GM12878 (cell line): ENCODE data around the gene IFNGR2. TPM values are rescaled to one million over a fixed set of nuclear protein-coding genes. Genes with fewer than 3 reads are reported as not detected.

Experiments used
- ATAC-seq: fragments of 200-7000 bp; cut with Tn5 transposase; 3 replicates; pipeline ENCODE4 v1.9.1; 2020; ENCODE audit warnings: mild to moderate bottlenecking, moderate library complexity
- BruUV-seq: library from RNA; stranded (reverse); fragments of 400-500 nt; replicated peaks from 2 replicates; lab custom pipeline; 2021; lab: Mats Ljungman, UMichigan
- CTCF ChIA-PET: fragments of 300-600 bp; sonication (Branson Sonifier 250); formaldehyde crosslinking; extraction: SDS; loops from one replicate; lab custom pipeline; 2021; ENCODE audit warnings: inconsistent platforms; lab: Yijun Ruan, JAX
- POLR2A ChIA-PET: fragments of 350-600 bp; formaldehyde crosslinking; extraction: SDS; loops from one replicate; lab custom pipeline; 2021; ENCODE audit warnings: inconsistent platforms; lab: Charles Lee
- RAD21 ChIA-PET: fragments of 300-600 bp; sonication (Branson Sonifier 250); formaldehyde crosslinking; loops from one replicate; lab custom pipeline; 2023; ENCODE audit warnings: antibody characterized with exemption; ENCODE audit not compliant: unreplicated experiment; lab: Charles Lee
- SMC1A ChIA-PET: fragments of 300-600 bp; sonication (Branson Sonifier 250); formaldehyde crosslinking; loops from one replicate; lab custom pipeline; 2023; ENCODE audit not compliant: unreplicated experiment, uncharacterized antibody; lab: Charles Lee
- DNase-seq: peaks from one replicate; pipeline ENCODE4 v3.0.0-alpha.2; 2011; ENCODE audit warnings: low read depth, low spot score
- FAIRE-seq: peaks from 3 replicates; lab custom pipeline; 2011; peaks lifted over from hg19 to GRCh38; lab: Jason Lieb, UNC
- H2AFZ ChIP-seq: 2 replicates; pipeline ENCODE4 v1.6.0; 2011; ENCODE audit warnings: low read depth, low read length, control low read depth; ENCODE audit not compliant: control insufficient read depth
- H3K27ac ChIP-seq: 2 replicates; pipeline ENCODE4 v1.5.1; 2011; ENCODE audit warnings: control low read depth; ENCODE audit not compliant: control insufficient read depth, insufficient read depth
- H3K27me3 ChIP-seq, 2 experiments: replicated peaks in 1 of 2; 2 replicates each; pipeline versions ENCODE4 v1.6.0 to v1.6.1; 2011; ENCODE audit warnings: low read length in 1 of 2; ENCODE audit not compliant: control insufficient read depth in 2 of 2, insufficient read depth in 2 of 2
- H3K36me3 ChIP-seq, 2 experiments: 2 replicates each; pipeline ENCODE4 v1.5.1; 2011; ENCODE audit warnings: low read length in 1 of 2; ENCODE audit not compliant: control insufficient read depth in 2 of 2, insufficient read depth in 2 of 2
- H3K4me1 ChIP-seq: 2 replicates; pipeline ENCODE4 v1.6.1; 2011; ENCODE audit warnings: mild to moderate bottlenecking, low read length, moderate library complexity, mixed read lengths; ENCODE audit not compliant: control insufficient read depth, insufficient read depth
- H3K4me2 ChIP-seq: 2 replicates; pipeline ENCODE4 v1.6.0; 2011; ENCODE audit warnings: control low read depth; ENCODE audit not compliant: control insufficient read depth, insufficient read depth
- H3K4me3 ChIP-seq: fragments of 200-600 bp; sonication (generic); 2 replicates; pipeline ENCODE4 v1.5.1; 2016
- H3K79me2 ChIP-seq: 2 replicates; pipeline ENCODE4 v1.6.0; 2011; ENCODE audit warnings: low read length; ENCODE audit not compliant: control insufficient read depth, insufficient read depth
- H3K9ac ChIP-seq: 2 replicates; pipeline ENCODE4 v1.8.0; 2011; ENCODE audit warnings: low read length, control low read depth, mixed read lengths; ENCODE audit not compliant: control insufficient read depth, insufficient read depth
- H3K9me3 ChIP-seq: replicated peaks from 3 replicates; pipeline ENCODE4 v1.5.1; 2011; ENCODE audit warnings: mild to moderate bottlenecking, low read length; ENCODE audit not compliant: control insufficient read depth, insufficient read depth
- H4K20me1 ChIP-seq: 2 replicates; pipeline ENCODE4 v1.6.0; 2011; ENCODE audit not compliant: control insufficient read depth, insufficient read depth
- BACH1 ChIP-seq: fragments of 450-650 bp; IDR thresholded peaks from 2 replicates; pipeline ENCODE4 v1.6.1; 2017; ENCODE audit warnings: mild to moderate bottlenecking, borderline replicate concordance
- BMI1 ChIP-seq: fragments of 450-650 bp; IDR thresholded peaks from 2 replicates; pipeline ENCODE4 v1.6.1; 2016; ENCODE audit warnings: mild to moderate bottlenecking, moderate library complexity, borderline replicate concordance
- ETV6 ChIP-seq, 2 experiments: fragments of 450-650 bp in 1 of 2; IDR thresholded peaks in 1 of 2; conservative IDR thresholded peaks in 1 of 2; 2 replicates each; pipeline ENCODE4 v1.6.1; 2014; ENCODE audit warnings: antibody characterized with exemption in 1 of 2, borderline replicate concordance in 1 of 2, low read depth in 1 of 2, mild to moderate bottlenecking in 1 of 2, moderate library complexity in 1 of 2
- FOS ChIP-seq: IDR thresholded peaks from 3 replicates; pipeline ENCODE4 v1.6.1; 2011; ENCODE audit warnings: borderline replicate concordance; ENCODE audit not compliant: insufficient read length; ENCODE audit errors: extremely low read depth
- GABPA ChIP-seq: IDR thresholded peaks from 2 replicates; pipeline ENCODE4 v1.6.1; 2014; ENCODE audit warnings: antibody characterized with exemption, low read depth, mild to moderate bottlenecking, inconsistent platforms
- HCFC1 ChIP-seq: fragments of 150-350 bp; IDR thresholded peaks from 2 replicates; pipeline ENCODE4 v1.6.1; 2014; ENCODE audit warnings: low read length
- MTA2 ChIP-seq: fragments of 450-650 bp; IDR thresholded peaks from 2 replicates; pipeline ENCODE4 v1.6.1; 2016; ENCODE audit warnings: low read depth, mild to moderate bottlenecking, moderate library complexity
- MXI1 ChIP-seq: fragments of 150-350 bp; IDR thresholded peaks from 2 replicates; pipeline ENCODE4 v1.6.1; 2011; ENCODE audit warnings: low read depth, mild to moderate bottlenecking, inconsistent platforms, low read length, improper control_type of control experiment
- NBN ChIP-seq: fragments of 450-650 bp; IDR thresholded peaks from 2 replicates; pipeline ENCODE4 v1.6.1; 2016
- POLR2A ChIP-seq: IDR thresholded peaks from 2 replicates; pipeline ENCODE4 v1.6.1; 2011; ENCODE audit warnings: low read depth, mild to moderate bottlenecking, low read length
- POU2F2 ChIP-seq: IDR thresholded peaks from 3 replicates; pipeline ENCODE4 v1.6.1; 2011; ENCODE audit warnings: low read depth, mild to moderate bottlenecking, low read length, borderline replicate concordance
- RB1 ChIP-seq: fragments of 450-650 bp; formaldehyde crosslinking; IDR thresholded peaks from 2 replicates; pipeline ENCODE4 v1.6.1; 2017; ENCODE audit warnings: mild to moderate bottlenecking, borderline replicate concordance
- RUNX3 ChIP-seq: IDR thresholded peaks from 2 replicates; pipeline ENCODE4 v1.6.1; 2012; ENCODE audit warnings: low read length, inconsistent platforms
- SIX5 ChIP-seq: IDR thresholded peaks from 2 replicates; pipeline ENCODE4 v1.6.1; 2011; ENCODE audit warnings: mild to moderate bottlenecking, low read depth, low read length, moderate library complexity; ENCODE audit not compliant: severe bottlenecking
- ZNF622 ChIP-seq: fragments of 450-650 bp; IDR thresholded peaks from 2 replicates; pipeline ENCODE4 v1.6.1; 2017; ENCODE audit warnings: mild to moderate bottlenecking, inconsistent platforms
- ZSCAN29 ChIP-seq: fragments of 450-650 bp; IDR thresholded peaks from 2 replicates; pipeline ENCODE4 v1.6.1; 2017; ENCODE audit warnings: mild to moderate bottlenecking, moderate library complexity
- WGBS: methylation state at CpG from one replicate; pipeline ENCODE4 v1.1.6; 2016; ENCODE audit warnings: low lambda C conversion rate; ENCODE audit not compliant: insufficient replicate concordance, insufficient coverage; ENCODE audit errors: missing lambda C conversion rate; 5-methylcytosine and 5-hydroxymethylcytosine counted together
- in situ Hi-C: fragments of 300-500 bp; cut with MboI; formaldehyde crosslinking; loops from 9 replicates; pipeline ENCODE4 v1.14.3; 2018; ENCODE audit warnings: mixed read lengths
- intact Hi-C: fragments of 100-400 bp; cut with micrococcal nuclease; formaldehyde crosslinking; loops from one replicate; pipeline ENCODE4 v1.14.2; 2022; ENCODE audit not compliant: unreplicated experiment
- polyA plus RNA-seq, 11 experiments: library from polyadenylated mRNA; depleted of rRNA in 4 of 11; unstranded in 6 of 11; stranded (reverse) in 5 of 11; fragments of >200 nt; fragmentation: Nextera tagmentation in 4 of 11; fragmentation: Illumina TruSeq in 1 of 11; extraction: Ambion mirVana in 4 of 11; extraction: Trizol in 1 of 11; gene quantifications; 1 replicate in 1 of 11; 2 replicates in 10 of 11; pipeline versions ENCODE4 v1.2.1 to v1.2.3, GENCODE V29; 2011 to 2016; ENCODE audit warnings: inconsistent platforms in 2 of 11, missing spikeins in 2 of 11, low read depth in 1 of 11
- total RNA-seq, 4 experiments: library from RNA; depleted of rRNA in 3 of 4; stranded (reverse); fragments of >200 nt in 3 of 4; fragmentation: Illumina TruSeq in 1 of 4; extraction: Trizol in 1 of 4; gene quantifications; 2 replicates each; pipeline versions ENCODE4 v1.2.1 to v1.2.3, GENCODE V29; 2013 to 2021
- TF ChIP-seq, protein P1 (sequence below): IDR thresholded peaks from 2 replicates; pipeline ENCODE4 v1.6.1; 2012; ENCODE audit warnings: low read length, inconsistent platforms
- TF ChIP-seq, protein P2 (sequence below): fragments of 450-650 bp; IDR thresholded peaks from 2 replicates; pipeline ENCODE4 v1.6.1; 2017; ENCODE audit warnings: mild to moderate bottlenecking, moderate library complexity

The IFNGR2 gene
- total and polyA plus RNA-seq, 10 of the 15 experiments (the other 5 are each of a cell fraction or from before 2014, with no cell fraction given), result 23.6 to 98.8 (median 77.0) TPM

DNA sequence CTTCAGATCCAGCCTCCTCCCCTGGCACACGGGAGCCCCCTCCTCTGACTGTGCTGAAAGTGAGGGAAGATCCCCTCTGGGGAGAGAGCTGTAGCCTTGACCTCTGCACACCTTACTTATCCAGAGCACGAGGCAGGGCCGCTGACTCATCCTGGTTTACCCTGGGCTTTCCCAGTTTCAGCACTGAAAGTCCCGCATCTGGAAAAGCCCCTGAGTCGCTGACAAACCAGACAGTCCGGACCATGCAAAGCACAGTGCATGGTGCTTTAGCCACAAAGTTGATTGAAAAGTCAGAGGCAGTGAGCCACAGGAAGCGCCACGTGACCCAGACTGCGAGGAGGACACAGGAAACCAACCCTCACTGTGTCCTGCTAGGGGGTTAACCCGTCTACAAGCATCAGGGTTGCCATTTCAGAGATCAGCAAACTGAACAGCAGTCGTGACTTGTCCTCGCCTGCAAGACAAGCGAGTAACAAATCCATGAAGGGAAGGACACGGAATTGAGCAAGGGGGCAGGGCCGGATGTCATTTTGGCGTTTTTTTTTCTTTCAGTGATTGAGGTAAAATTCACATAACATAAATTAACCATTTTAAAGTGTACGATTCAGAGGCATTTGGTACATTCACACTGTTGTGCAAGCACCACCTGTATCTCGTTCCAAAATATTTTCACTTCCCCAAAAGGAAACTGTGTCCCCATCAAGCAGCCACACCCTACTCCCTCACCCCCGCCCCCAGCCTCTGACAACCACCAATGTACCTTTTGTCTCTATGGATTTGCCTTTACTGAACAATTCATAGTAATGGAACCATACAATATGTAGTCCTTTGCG is 19.9 kb upstream of the IFNGR2 start:
- peak overlapping the region; percentile 72 for H3K4me2 ChIP-seq
- POLR2A ChIA-PET, result interaction anchor here (0.7 to 4.7 kb wide), 7 partner anchors 20 to 178 kb away, joined by 3 to 48 read pairs (median 5); partner anchors contain the start of gene IFNGR2
- TF ChIP-seq NBN (peak; percentile 84; the same call in 1 of the 2 replicates), GABPA (no peak; the same call in 1 of the 2 replicates), HCFC1 (no peak), ZSCAN29 (0 out of 2 replicates have a peak, but pooled peaks have one; percentile 21), RUNX3 (peak; percentile 96), ZNF622 (no peak), RB1 (0 out of 2 replicates have a peak, but pooled peaks have one; percentile 42), FOS (no peak), MTA2 (peak; percentile 87), SIX5 (no peak), MXI1 (peak; percentile 90), ETV6 (conservative IDR thresholded peaks at IDR 0.05 in 1 of 2, IDR thresholded peaks at IDR 0.05 in 1 of 2; ENCODE audit: borderline replicate concordance in 1 of 2, low read depth in 1 of 2) (peak in 1 of 2 experiments; percentile 80; a peak in 2 of 4 replicates), BMI1 (no peak), BACH1 (peak; percentile 75; the same call in 1 of the 2 replicates), POU2F2 (peak; percentile 80; the same call in 2 of the 3 replicates), POLR2A (peak; percentile 86)
- TF ChIP-seq, protein P1, sequence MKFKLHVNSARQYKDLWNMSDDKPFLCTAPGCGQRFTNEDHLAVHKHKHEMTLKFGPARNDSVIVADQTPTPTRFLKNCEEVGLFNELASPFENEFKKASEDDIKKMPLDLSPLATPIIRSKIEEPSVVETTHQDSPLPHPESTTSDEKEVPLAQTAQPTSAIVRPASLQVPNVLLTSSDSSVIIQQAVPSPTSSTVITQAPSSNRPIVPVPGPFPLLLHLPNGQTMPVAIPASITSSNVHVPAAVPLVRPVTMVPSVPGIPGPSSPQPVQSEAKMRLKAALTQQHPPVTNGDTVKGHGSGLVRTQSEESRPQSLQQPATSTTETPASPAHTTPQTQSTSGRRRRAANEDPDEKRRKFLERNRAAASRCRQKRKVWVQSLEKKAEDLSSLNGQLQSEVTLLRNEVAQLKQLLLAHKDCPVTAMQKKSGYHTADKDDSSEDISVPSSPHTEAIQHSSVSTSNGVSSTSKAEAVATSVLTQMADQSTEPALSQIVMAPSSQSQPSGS, result peak; percentile 81; the same call in 1 of the 2 replicates
- TF ChIP-seq, protein P2, sequence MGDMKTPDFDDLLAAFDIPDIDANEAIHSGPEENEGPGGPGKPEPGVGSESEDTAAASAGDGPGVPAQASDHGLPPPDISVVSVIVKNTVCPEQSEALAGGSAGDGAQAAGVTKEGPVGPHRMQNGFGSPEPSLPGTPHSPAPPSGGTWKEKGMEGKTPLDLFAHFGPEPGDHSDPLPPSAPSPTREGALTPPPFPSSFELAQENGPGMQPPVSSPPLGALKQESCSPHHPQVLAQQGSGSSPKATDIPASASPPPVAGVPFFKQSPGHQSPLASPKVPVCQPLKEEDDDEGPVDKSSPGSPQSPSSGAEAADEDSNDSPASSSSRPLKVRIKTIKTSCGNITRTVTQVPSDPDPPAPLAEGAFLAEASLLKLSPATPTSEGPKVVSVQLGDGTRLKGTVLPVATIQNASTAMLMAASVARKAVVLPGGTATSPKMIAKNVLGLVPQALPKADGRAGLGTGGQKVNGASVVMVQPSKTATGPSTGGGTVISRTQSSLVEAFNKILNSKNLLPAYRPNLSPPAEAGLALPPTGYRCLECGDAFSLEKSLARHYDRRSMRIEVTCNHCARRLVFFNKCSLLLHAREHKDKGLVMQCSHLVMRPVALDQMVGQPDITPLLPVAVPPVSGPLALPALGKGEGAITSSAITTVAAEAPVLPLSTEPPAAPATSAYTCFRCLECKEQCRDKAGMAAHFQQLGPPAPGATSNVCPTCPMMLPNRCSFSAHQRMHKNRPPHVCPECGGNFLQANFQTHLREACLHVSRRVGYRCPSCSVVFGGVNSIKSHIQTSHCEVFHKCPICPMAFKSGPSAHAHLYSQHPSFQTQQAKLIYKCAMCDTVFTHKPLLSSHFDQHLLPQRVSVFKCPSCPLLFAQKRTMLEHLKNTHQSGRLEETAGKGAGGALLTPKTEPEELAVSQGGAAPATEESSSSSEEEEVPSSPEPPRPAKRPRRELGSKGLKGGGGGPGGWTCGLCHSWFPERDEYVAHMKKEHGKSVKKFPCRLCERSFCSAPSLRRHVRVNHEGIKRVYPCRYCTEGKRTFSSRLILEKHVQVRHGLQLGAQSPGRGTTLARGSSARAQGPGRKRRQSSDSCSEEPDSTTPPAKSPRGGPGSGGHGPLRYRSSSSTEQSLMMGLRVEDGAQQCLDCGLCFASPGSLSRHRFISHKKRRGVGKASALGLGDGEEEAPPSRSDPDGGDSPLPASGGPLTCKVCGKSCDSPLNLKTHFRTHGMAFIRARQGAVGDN, result peak; percentile 88

More for the DNA sequence above, 19.9 kb upstream of the IFNGR2 start:
- Histone ChIP-seq H3K9me3 (no peaks in the 10 kb centered on the region; the same call in 2 of the 3 replicates), H3K9ac (peak overlapping the region; percentile 73), H3K4me1 (peaks cover 54% of the 10 kb centered on the region), H2AFZ (peak overlapping the region; percentile 29), H3K79me2 (no peaks in the 10 kb centered on the region), H3K4me3 (peak overlapping the region; percentile 46; the same call in 1 of the 2 replicates), H3K36me3 (no peaks in the 10 kb centered on the region), H4K20me1 (no peaks in the 10 kb centered on the region), H3K27ac (peak overlapping the region; percentile 95), H3K27me3 (no peaks in the 10 kb centered on the region)
- WGBS, result under 1% methylated on average over 20 of the region's 20 CpGs
- DNase-seq (peak; percentile 98), FAIRE-seq (peak; percentile 93), ATAC-seq (peak; percentile 78)
- RAD21 ChIA-PET, result interaction anchor here (1.0 to 13.8 kb wide), 9 partner anchors 13 to 178 kb away, joined by 3 to 148 read pairs (median 12); partner anchors contain the start of gene IFNAR1
- BruUV-seq, result TSS peak; percentile 93
- in situ Hi-C loops, result loop anchor here (5.0 kb wide), 1 partner anchor 181 kb away; no protein-coding TSS in a partner anchor
- SMC1A ChIA-PET, result interaction anchor here (1.0 to 6.8 kb wide), 10 partner anchors 13 to 178 kb away, joined by 3 to 72 read pairs (median 8); no protein-coding TSS in a partner anchor
- CTCF ChIA-PET, result interaction anchor here (0.7 to 1.6 kb wide), 6 partner anchors 22 to 249 kb away, joined by 3 to 7 read pairs (median 4); no protein-coding TSS in a partner anchor
- intact Hi-C loops, result loop anchor here (1.0 to 5.0 kb wide), 5 partner anchors 19 to 178 kb away; partner anchors contain the start of gene IL10RB
